AG04450 (cell line): ENCODE measurements around the gene CTCFL. TPM values are rescaled to one million over a fixed set of nuclear protein-coding genes. Genes with fewer than 3 reads are reported as not detected.

Experiments used
- CTCF ChIA-PET: fragments of 300-600, 350-600 bp; formaldehyde crosslinking; extraction: SDS; loops from one replicate; lab custom pipeline; 2022; ENCODE audit warnings: antibody characterized with exemption, inconsistent platforms; lab: Charles Lee
- POLR2A ChIA-PET: fragments of 350-600 bp; formaldehyde crosslinking; extraction: SDS; loops from one replicate; lab custom pipeline; 2021; ENCODE audit warnings: antibody characterized with exemption, inconsistent platforms; lab: Yijun Ruan, JAX
- DNase-seq: peaks from one replicate; pipeline ENCODE4 v3.0.0-alpha.2; 2011; ENCODE audit warnings: low read depth, low spot score
- H3K27ac ChIP-seq: one replicate; pipeline ENCODE4 v1.5.1; 2012; ENCODE audit warnings: low read depth, low read length, control low read depth
- H3K27me3 ChIP-seq: one replicate; pipeline ENCODE4 v1.6.0; 2012; ENCODE audit warnings: low read length; ENCODE audit not compliant: control insufficient read depth, insufficient read depth
- H3K4me3 ChIP-seq: 2 replicates; pipeline ENCODE4 v1.5.1; 2011; ENCODE audit warnings: mild to moderate bottlenecking, low read depth, low read length, control low read depth
- H3K9me3 ChIP-seq: 2 replicates; pipeline ENCODE4 v1.5.1; 2012; ENCODE audit warnings: low read length; ENCODE audit not compliant: control insufficient read depth, insufficient read depth
- polyA plus RNA-seq: library from polyadenylated mRNA; depleted of rRNA; stranded (reverse); fragments of >200 nt; gene quantifications from 2 replicates; pipeline ENCODE4 v1.2.3, GENCODE V29; 2011
- TF ChIP-seq, protein P1 (sequence below): IDR thresholded peaks from 2 replicates; pipeline ENCODE4 v1.5.1; 2011; ENCODE audit warnings: low read depth, low read length, control low read depth, inconsistent platforms

The CTCFL gene
- polyA plus RNA-seq, 1 experiment, result not detected

DNA sequence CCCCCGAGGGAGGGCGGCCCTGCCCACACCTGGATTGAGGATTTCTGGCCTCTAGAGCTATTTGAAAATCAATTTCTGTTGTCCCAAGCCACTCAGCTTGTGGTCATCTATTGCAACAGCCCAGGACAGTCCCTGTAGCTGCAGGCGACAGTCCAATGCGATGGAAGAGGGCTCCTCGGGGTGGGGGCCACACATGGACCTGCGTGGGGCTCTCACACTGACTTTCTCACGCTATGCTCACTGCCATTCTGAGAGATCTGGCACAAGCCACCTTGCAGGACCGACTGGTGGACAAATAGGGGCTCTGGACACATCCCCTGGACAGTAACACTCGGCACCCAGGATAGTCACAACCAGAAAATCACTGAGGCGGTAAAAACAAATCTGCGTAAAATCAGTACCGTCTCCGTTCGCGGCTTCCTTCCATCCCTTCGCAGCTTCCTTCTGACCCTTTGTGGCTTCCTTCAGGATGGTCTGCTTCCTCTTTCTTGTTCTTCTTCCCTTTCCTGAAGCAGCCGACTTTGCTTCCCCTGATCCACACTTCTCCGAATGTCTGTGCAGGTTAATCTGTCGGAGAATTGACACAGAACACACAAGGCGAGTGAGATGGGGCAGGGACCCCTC is 21.8 kb downstream of the CTCFL start:
- no peak for DNase-seq
- POLR2A ChIA-PET, result interaction anchor here (0.6 kb wide), 1 partner anchor 1320 kb away, joined by 3 read pairs; no protein-coding TSS in a partner anchor
- CTCF ChIA-PET, result interaction anchor here (0.9 kb wide), 1 partner anchor 706 kb away, joined by 4 read pairs; no protein-coding TSS in a partner anchor

DNA sequence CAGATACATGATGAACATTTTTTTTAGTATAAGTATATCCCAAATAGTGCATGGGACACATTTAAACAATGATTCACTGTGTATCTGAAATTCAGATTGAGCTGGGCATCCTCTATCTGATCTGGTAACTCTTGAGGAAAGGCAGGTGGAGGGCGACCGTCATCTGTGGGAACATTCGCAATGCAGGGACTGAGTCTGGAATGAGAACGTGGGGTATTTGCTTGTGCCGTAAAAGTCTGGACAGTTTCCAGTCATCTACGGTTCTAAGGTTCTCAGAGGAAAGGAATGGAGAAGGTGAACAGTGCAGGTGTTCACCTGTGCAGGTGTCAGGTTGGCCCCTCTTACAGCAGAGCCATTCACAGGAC is 22.6 kb downstream of the CTCFL start:
- H3K9me3 ChIP-seq, result no peaks in the 10 kb centered on the region
- ChIA-PET CTCF (interaction anchor here (0.9 to 1.2 kb wide), 3 partner anchors 94 to 707 kb away, joined by 3 to 5 read pairs (median 4); no protein-coding TSS in a partner anchor), POLR2A (no interaction called here)
- peaks cover 12% of the 10 kb centered on the region for H3K27me3 ChIP-seq
- TF ChIP-seq, protein P1, sequence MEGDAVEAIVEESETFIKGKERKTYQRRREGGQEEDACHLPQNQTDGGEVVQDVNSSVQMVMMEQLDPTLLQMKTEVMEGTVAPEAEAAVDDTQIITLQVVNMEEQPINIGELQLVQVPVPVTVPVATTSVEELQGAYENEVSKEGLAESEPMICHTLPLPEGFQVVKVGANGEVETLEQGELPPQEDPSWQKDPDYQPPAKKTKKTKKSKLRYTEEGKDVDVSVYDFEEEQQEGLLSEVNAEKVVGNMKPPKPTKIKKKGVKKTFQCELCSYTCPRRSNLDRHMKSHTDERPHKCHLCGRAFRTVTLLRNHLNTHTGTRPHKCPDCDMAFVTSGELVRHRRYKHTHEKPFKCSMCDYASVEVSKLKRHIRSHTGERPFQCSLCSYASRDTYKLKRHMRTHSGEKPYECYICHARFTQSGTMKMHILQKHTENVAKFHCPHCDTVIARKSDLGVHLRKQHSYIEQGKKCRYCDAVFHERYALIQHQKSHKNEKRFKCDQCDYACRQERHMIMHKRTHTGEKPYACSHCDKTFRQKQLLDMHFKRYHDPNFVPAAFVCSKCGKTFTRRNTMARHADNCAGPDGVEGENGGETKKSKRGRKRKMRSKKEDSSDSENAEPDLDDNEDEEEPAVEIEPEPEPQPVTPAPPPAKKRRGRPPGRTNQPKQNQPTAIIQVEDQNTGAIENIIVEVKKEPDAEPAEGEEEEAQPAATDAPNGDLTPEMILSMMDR, result no peak
- no peak overlapping the region for H3K4me3 ChIP-seq
- no peak for DNase-seq
- no peak overlapping the region for H3K27ac ChIP-seq

More for the DNA sequence above, 21.8 kb downstream of the CTCFL start:
- H3K9me3 ChIP-seq, result no peaks in the 10 kb centered on the region
- no peak overlapping the region for H3K27ac ChIP-seq
- TF ChIP-seq, protein P1, result no peak
- H3K27me3 ChIP-seq, result peaks cover 19% of the 10 kb centered on the region
- no peak overlapping the region for H3K4me3 ChIP-seq

DNA sequence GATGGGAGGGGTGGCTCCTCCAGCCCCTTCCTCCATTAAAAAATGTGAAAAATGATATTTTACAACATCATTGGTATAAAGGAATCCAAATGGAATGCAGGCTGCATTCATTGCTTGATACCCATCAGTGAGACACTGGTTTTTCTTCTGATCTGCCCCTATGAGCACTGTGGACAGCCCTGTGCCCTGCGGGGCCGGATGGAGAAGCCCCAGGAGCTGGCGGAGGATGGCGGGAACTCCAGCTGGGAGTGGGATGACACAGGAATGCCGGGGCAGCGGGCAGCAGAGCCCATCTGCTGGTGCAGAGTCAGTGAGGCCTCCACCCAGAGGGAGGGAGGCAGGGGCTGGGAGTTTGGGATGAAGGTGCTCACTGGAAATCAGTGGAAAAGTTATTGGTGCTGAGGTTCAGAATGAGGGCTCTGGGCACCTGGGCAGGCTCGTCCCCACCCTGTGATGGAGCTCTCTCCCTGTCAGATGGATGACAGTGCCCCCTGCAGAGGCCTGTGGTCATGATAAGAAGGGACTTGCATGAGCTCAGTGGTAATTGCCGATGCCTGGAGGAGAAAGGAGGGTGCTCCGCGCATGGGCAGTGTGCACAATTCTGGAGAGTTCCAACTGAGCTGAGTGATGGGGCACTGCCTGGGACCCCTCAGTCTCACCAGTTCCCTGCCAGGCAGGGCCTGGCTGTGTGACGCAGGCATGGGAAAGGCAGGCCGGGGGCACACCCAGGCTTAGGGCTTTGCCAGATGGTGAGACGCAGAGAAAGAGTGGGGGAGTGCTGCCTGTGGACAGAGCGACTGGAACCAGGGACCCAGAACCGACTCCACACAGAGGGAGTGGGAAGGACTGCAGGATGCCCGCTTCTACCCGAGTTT is 23.2 kb downstream of the CTCFL start:
- POLR2A ChIA-PET, result interaction anchor here (0.6 kb wide), 1 partner anchor 26 kb away, joined by 3 read pairs; no protein-coding TSS in a partner anchor
- H3K27me3 ChIP-seq, result peaks cover 12% of the 10 kb centered on the region
- H3K27ac ChIP-seq, result no peak overlapping the region
- CTCF ChIA-PET, result interaction anchor here (0.9 to 1.2 kb wide), 3 partner anchors 95 to 707 kb away, joined by 3 to 5 read pairs (median 4); no protein-coding TSS in a partner anchor
- no peaks in the 10 kb centered on the region for H3K9me3 ChIP-seq
- DNase-seq, result no peak
- no peak overlapping the region for H3K4me3 ChIP-seq
- TF ChIP-seq, protein P1, result no peak

DNA sequence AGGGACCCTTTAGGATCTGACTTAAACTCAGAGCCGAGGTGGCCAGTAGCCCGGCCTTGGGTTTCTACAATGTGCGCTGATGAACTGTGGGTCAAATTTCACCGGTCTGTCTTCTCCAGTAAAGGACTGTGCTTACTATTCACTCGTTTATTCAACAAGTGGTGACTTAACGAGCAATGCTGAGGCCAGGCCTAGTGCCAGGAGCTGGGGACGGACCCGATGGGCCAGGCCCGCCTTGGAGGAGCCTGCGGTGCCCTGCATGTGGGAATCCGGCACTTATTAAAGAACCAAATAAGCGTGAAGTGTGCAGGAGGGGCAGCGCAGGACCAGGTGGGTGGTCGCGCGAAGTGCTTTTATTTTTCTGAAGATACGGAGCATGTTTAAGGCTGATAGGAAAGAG is 24.0 kb downstream of the CTCFL start:
- DNase-seq, result no peak
- Histone ChIP-seq H3K27ac (no peak overlapping the region), H3K27me3 (peaks cover 12% of the 10 kb centered on the region), H3K9me3 (no peaks in the 10 kb centered on the region), H3K4me3 (no peak overlapping the region)
- POLR2A ChIA-PET, result interaction anchor here (0.6 kb wide), 1 partner anchor 25 kb away, joined by 3 read pairs; no protein-coding TSS in a partner anchor
- CTCF ChIA-PET, result interaction anchor here (1.2 kb wide), 1 partner anchor 119 kb away, joined by 3 read pairs; no protein-coding TSS in a partner anchor
- TF ChIP-seq, protein P1, result no peak
